AG09319 (cell line): ENCODE data around the gene UMAD1.

Experiments
- DNase-seq: peaks from one replicate; pipeline ENCODE4 v3.0.0-alpha.2; 2010; ENCODE audit warnings: low read depth; ENCODE audit errors: extremely low read depth
- CTCF ChIP-seq: IDR thresholded peaks from 2 replicates; pipeline ENCODE4 v1.5.1; 2011; ENCODE audit warnings: low read depth, mild to moderate bottlenecking, inconsistent platforms, low read length, moderate library complexity

Gene UMAD1

GRCh38 chr7:7761974-7762779 is 121.6 kb downstream of the UMAD1 start:
- no peak for TF ChIP-seq CTCF
- DNase-seq, result no peak

- DNase-seq, result no peak
- no peak for TF ChIP-seq CTCF
Measured at GRCh38 chr7:7764520-7765396, 124.2 kb downstream of the UMAD1 start.

DNA sequence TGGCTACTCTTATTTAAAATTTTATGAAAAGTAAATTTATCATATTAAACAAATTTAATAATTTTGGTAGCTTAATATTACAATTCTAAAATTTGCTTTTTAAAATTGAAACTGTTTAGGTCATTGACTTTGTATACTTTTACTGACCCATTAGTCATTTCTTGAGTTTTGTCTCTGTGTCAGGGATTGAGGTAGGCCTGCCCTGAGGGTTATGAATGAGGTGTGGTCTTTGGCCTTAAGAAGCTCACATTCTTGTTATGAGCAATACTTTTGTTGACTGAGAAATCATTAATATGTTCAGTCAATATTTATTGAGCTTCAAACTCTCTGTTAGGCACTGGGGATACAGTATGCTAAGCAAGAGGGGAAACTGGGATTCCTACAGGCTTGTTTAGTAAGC is 124.9 kb downstream of the UMAD1 start:
- TF ChIP-seq CTCF, result no peak
- no peak for DNase-seq

DNA sequence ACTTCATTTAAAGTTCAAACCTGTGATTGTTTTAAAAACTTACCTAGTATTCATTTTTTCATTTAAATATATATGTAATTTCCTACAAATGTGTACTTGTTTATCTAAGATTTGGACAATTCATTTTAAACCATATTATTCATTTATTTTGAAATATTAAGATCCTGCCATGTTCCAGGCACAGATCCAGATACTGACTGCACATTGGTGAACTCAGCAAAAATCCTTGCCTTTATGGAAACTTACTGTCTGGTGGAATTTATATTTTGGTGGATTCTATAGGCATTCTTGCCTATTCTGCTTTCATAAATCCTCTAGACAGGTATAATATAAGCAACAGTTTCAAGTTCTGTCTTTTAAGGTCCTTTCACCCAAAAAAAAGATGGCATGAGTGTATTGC is 126.1 kb downstream of the UMAD1 start:
- DNase-seq, result no peak
- no peak for TF ChIP-seq CTCF

GRCh38 chr7:7768977-7769709 is 128.6 kb downstream of the UMAD1 start:
- no peak for TF ChIP-seq CTCF
- no peak for DNase-seq

GRCh38 chr7:7769710-7770627 is 129.4 kb downstream of the UMAD1 start:
- no peak for TF ChIP-seq CTCF

More at GRCh38 chr7:7769710-7770627, 129.4 kb downstream of the UMAD1 start:
- DNase-seq, result no peak
